ENCODE measurements around the gene ZNF783. TPM values are rescaled to one million over a fixed set of nuclear protein-coding genes. Genes with fewer than 3 reads are reported as not detected.

ZNF783 gene
- total and polyA plus RNA-seq, 9 donors = 5.5 to 27.6 (median 17.0) TPM

DNA sequence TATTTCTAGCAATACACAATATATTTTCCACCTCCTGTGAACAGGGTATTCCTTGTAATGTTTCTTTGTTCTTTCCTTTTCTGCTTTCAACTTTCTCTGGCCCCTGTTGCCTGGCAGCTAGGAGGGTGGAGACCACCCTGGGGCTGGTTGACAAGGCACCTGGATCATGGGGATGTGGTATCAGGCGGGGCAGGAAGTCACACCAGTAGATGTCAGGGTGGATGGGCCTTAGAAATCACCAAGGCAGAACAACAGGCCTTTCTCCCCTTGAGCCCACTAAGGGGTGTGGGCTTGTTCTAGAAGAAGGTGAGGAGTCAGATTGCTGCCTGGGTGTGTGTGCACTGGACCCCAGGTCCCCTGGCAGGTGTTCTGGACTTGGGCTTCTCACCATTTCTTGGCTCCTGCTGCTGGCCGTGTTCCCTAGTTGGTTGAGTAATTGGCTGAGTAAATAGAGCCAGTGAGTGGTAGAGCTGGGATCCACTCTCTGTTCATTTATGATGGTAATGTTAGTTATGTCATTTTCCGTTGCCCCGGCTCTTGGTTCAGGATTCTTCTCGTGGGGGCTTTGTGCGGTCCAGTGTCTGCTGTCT is 24.9 kb downstream of the ZNF783 start:
- H3K4me3 ChIP-seq = no peak overlapping the region
- 91 to 96% (median 93%) methylated on average over 6 of the region's 6 CpGs for WGBS, 3 donors
- H3K4me1 ChIP-seq (ENCODE audit: insufficient read depth) = peaks cover 6% of the 10 kb centered on the region
- H3K27ac ChIP-seq = no peak overlapping the region
- H3K9me3 ChIP-seq = no peaks in the 10 kb centered on the region
- DNase-seq = no peak
- intact Hi-C loops (cut with DNase I) = no loop called here
- TF ChIP-seq EP300 (IDR thresholded peaks at IDR 0.05) (no peak), POLR2A (IDR thresholded peaks at IDR 0.05) (no peak)
- TF ChIP-seq, protein P1, sequence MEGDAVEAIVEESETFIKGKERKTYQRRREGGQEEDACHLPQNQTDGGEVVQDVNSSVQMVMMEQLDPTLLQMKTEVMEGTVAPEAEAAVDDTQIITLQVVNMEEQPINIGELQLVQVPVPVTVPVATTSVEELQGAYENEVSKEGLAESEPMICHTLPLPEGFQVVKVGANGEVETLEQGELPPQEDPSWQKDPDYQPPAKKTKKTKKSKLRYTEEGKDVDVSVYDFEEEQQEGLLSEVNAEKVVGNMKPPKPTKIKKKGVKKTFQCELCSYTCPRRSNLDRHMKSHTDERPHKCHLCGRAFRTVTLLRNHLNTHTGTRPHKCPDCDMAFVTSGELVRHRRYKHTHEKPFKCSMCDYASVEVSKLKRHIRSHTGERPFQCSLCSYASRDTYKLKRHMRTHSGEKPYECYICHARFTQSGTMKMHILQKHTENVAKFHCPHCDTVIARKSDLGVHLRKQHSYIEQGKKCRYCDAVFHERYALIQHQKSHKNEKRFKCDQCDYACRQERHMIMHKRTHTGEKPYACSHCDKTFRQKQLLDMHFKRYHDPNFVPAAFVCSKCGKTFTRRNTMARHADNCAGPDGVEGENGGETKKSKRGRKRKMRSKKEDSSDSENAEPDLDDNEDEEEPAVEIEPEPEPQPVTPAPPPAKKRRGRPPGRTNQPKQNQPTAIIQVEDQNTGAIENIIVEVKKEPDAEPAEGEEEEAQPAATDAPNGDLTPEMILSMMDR (IDR thresholded peaks at IDR 0.05) = no peak
- no peaks in the 10 kb centered on the region for H3K36me3 ChIP-seq
- no peaks in the 10 kb centered on the region for H3K27me3 ChIP-seq

- Histone ChIP-seq H3K4me3 (no peak overlapping the region), H3K27ac (no peak overlapping the region), H3K4me1 (ENCODE audit: insufficient read depth) (peaks cover 12% of the 10 kb centered on the region), H3K36me3 (no peaks in the 10 kb centered on the region), H3K9me3 (no peaks in the 10 kb centered on the region), H3K27me3 (no peaks in the 10 kb centered on the region)
- intact Hi-C loops (cut with DNase I) = no loop called here
- no peak for DNase-seq
- TF ChIP-seq POLR2A (IDR thresholded peaks at IDR 0.05) (no peak), EP300 (IDR thresholded peaks at IDR 0.05) (no peak)
- TF ChIP-seq, protein P1 (IDR thresholded peaks at IDR 0.05) = no peak
- WGBS, 3 donors = 92 to 95% (median 94%) methylated on average over 10 of the region's 10 CpGs
Observed at GRCh38 chr7:149287622-149288021, 25.6 kb downstream of the ZNF783 start.

DNA sequence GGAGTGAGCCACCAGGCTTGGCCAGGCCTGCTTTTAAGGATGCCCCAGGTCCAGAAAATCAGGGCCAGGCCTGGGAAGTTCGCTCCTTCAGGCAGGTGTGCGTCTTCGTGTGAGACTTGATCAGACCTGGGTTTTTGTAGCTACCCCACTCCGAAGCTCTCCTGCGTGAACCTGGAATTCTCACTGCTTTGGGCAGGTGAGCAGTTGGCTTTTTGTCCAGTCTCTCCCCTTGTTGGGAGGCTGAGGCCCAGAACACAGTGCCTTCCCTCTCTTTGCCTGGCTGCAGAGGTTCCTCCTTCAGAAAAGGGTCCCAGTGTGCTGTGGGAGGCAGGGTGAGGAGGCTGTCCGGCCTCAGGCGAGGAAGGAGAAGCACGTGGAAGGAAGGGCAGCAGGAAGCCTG is 27.3 kb downstream of the ZNF783 start:
- intact Hi-C loops (cut with DNase I) = no loop called here
- Histone ChIP-seq H3K4me3 (no peak overlapping the region), H3K27ac (no peak overlapping the region), H3K9me3 (no peaks in the 10 kb centered on the region), H3K36me3 (no peaks in the 10 kb centered on the region), H3K27me3 (no peaks in the 10 kb centered on the region), H3K4me1 (ENCODE audit: insufficient read depth) (peaks cover 12% of the 10 kb centered on the region)
- no peak for DNase-seq
- 94 to 96% (median 95%) methylated on average over 8 of the region's 8 CpGs for WGBS, 3 donors
- TF ChIP-seq, protein P1 (IDR thresholded peaks at IDR 0.05) = no peak
- TF ChIP-seq POLR2A (IDR thresholded peaks at IDR 0.05) (no peak), EP300 (IDR thresholded peaks at IDR 0.05) (no peak)

- WGBS, 3 donors = 88 to 100% (median 91%) methylated on average over 4 of the region's 4 CpGs
- intact Hi-C loops (cut with DNase I) = no loop called here
- Histone ChIP-seq H3K27me3 (no peaks in the 10 kb centered on the region), H3K36me3 (no peaks in the 10 kb centered on the region), H3K27ac (no peak overlapping the region), H3K9me3 (no peaks in the 10 kb centered on the region), H3K4me1 (ENCODE audit: insufficient read depth) (peaks cover 12% of the 10 kb centered on the region), H3K4me3 (no peak overlapping the region)
- TF ChIP-seq, protein P1 (IDR thresholded peaks at IDR 0.05) = no peak
- TF ChIP-seq EP300 (IDR thresholded peaks at IDR 0.05) = no peak
- no peak for TF ChIP-seq POLR2A (IDR thresholded peaks at IDR 0.05)
- no peak for DNase-seq
Observed at GRCh38 chr7:149289856-149290255, 27.9 kb downstream of the ZNF783 start.

Data from ovary (tissue), 9 donors.